Osteocyte (in vitro differentiated cells): ENCODE results near the gene FBXL5. TPM values are rescaled to one million over a fixed set of nuclear protein-coding genes. Genes with fewer than 3 reads are reported as not detected.

ENCODE experiments used
- DNase-seq: peaks from one replicate; pipeline ENCODE4 v3.0.0; 2021; ENCODE audit warnings: mixed read lengths; ENCODE audit not compliant: unreplicated experiment; ENCODE audit errors: extremely low spot score
- H3K27ac Mint-ChIP-seq: one replicate; pipeline ENCODE4 v1.8.0; 2021; ENCODE audit warnings: mild to moderate bottlenecking, mixed read lengths; ENCODE audit not compliant: unreplicated experiment
- H3K27me3 Mint-ChIP-seq: one replicate; pipeline ENCODE4 v1.8.0; 2021; ENCODE audit warnings: mixed read lengths; ENCODE audit not compliant: unreplicated experiment
- H3K36me3 Mint-ChIP-seq: one replicate; pipeline ENCODE4 v1.8.0; 2021; ENCODE audit warnings: mixed read lengths; ENCODE audit not compliant: unreplicated experiment
- H3K4me1 Mint-ChIP-seq: one replicate; pipeline ENCODE4 v1.8.0; 2021; ENCODE audit warnings: mixed read lengths; ENCODE audit not compliant: unreplicated experiment
- H3K4me3 Mint-ChIP-seq: one replicate; pipeline ENCODE4 v1.8.0; 2021; ENCODE audit warnings: mild to moderate bottlenecking, moderate library complexity, mixed read lengths; ENCODE audit not compliant: unreplicated experiment
- H3K9me3 Mint-ChIP-seq: one replicate; pipeline ENCODE4 v1.8.0; 2021; ENCODE audit warnings: mixed read lengths; ENCODE audit not compliant: unreplicated experiment
- total RNA-seq: library from RNA; stranded (reverse); gene quantifications from 2 replicates; pipeline ENCODE4 v1.2.1, GENCODE V29; 2021
- TF ChIP-seq, protein P1 (sequence below): fragments of 200-600 bp; sonication (generic); IDR thresholded peaks from 2 replicates; pipeline ENCODE4 v1.5.0; 2021; ENCODE audit warnings: antibody characterized with exemption, mild to moderate bottlenecking, moderate library complexity

The FBXL5 gene
- total RNA-seq, 1 donor from 2014 or later: 54.0 TPM

DNA sequence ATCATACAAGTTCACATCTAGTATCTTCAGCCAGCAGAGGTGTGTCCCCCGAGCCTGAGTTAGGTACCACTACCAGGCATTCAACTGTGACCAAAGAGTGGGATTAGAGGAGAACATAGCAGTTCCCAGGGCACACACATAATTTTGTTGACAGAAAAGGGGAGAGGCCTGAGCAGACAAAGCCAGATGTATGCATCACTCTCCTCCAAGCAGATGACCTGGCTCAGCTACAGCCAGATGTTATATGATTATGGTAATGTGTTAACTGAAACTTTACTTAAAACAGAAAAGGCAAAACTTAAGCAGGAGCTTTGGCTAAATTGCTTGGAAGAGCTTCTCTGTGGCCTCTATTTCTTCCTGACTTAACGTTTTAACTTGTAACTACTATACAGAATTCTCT is 96.6 kb downstream of the FBXL5 start:
- no peaks in the 10 kb centered on the region for H3K27me3 Mint-ChIP-seq
- DNase-seq: no peak
- H3K27ac Mint-ChIP-seq: no peak overlapping the region
- TF ChIP-seq, protein P1, sequence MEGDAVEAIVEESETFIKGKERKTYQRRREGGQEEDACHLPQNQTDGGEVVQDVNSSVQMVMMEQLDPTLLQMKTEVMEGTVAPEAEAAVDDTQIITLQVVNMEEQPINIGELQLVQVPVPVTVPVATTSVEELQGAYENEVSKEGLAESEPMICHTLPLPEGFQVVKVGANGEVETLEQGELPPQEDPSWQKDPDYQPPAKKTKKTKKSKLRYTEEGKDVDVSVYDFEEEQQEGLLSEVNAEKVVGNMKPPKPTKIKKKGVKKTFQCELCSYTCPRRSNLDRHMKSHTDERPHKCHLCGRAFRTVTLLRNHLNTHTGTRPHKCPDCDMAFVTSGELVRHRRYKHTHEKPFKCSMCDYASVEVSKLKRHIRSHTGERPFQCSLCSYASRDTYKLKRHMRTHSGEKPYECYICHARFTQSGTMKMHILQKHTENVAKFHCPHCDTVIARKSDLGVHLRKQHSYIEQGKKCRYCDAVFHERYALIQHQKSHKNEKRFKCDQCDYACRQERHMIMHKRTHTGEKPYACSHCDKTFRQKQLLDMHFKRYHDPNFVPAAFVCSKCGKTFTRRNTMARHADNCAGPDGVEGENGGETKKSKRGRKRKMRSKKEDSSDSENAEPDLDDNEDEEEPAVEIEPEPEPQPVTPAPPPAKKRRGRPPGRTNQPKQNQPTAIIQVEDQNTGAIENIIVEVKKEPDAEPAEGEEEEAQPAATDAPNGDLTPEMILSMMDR: no peak
- no peaks in the 10 kb centered on the region for H3K4me1 Mint-ChIP-seq
- H3K9me3 Mint-ChIP-seq: no peaks in the 10 kb centered on the region
- H3K36me3 Mint-ChIP-seq: peaks cover 55% of the 10 kb centered on the region
- H3K4me3 Mint-ChIP-seq: no peak overlapping the region

DNA sequence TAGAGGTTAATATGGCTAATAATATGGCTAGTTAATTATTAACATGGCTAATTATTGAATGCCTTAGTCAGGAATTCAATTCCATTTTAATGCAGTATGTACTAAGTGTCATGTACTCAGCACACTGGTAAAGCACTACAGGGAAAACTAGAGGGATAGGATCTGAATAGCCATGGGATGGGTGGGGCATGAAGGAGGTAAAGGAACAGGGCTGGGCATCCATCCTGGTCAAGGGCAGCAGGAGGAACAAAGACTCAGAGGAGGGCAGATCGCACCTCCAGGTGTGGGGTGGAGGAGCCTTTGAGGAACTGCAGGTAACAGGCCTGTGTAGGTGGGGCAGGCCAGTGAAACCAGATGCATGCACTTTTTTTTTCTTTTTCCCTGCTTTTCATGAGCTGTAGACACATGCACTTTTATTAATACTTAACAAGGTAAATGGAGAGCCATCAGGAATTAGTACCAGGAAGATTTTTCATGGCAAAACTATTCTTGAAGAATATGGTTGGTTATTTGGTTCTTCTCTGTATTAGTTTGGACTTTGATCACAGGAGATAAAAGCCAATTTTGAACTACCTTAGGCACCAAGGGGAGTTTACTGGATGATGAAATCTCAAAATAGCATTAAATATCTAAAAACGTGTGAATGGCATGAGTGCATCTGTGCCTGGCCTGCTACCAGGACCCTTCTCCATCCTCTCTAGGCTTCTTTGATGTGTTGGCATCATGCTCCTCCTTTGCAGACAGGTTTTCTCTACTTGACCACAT is 97.2 kb downstream of the FBXL5 start:
- Mint-ChIP-seq H3K9me3 (no peaks in the 10 kb centered on the region), H3K27ac (no peak overlapping the region), H3K36me3 (peaks cover 52% of the 10 kb centered on the region), H3K4me1 (no peaks in the 10 kb centered on the region), H3K27me3 (no peaks in the 10 kb centered on the region), H3K4me3 (no peak overlapping the region)
- TF ChIP-seq, protein P1: no peak
- DNase-seq: no peak

DNA sequence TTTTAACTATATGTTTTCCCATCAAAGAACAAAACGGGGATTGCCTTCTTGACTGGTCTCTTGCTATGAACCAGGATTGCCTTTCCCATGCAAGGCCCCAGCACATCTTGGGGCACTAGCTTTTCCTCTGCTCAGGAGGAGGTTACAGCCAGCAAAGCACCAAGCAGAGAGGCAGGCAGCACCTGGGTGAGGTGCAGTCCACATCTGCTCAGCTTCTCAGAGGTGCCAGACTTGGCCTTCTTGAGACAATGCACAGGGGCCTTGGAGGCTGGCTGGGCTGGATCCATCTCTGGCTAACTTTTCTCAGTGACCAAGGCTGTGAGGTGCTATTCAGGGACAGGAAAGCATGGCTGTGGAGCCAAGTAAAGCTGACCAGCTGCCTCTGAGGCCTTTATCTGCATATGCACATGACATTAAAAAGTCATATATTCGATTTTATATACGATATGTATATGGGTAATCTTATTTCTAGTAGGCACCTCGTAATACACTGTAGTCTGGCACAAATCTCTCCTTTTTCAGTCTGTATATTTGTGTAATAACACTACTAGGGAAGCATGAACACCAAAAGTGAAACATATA is 98.6 kb downstream of the FBXL5 start:
- H3K36me3 Mint-ChIP-seq: peaks cover 53% of the 10 kb centered on the region

More for the DNA sequence above, 98.6 kb downstream of the FBXL5 start:
- H3K4me3 Mint-ChIP-seq: no peak overlapping the region
- TF ChIP-seq, protein P1: no peak
- no peak overlapping the region for H3K27ac Mint-ChIP-seq
- no peaks in the 10 kb centered on the region for H3K9me3 Mint-ChIP-seq
- no peak for DNase-seq
- no peaks in the 10 kb centered on the region for H3K27me3 Mint-ChIP-seq
- no peaks in the 10 kb centered on the region for H3K4me1 Mint-ChIP-seq

Other genes starting within 250 kb of the FBXL5 start
- gene C1QTNF7, start 227.3 kb downstream of the FBXL5 start, total RNA-seq: not detected in 2 replicates
- 25.5 and 31.2 TPM in 2 replicates for gene CC2D2A, start 185.5 kb downstream of the FBXL5 start, total RNA-seq
- gene FAM200B, start 26.5 kb upstream of the FBXL5 start, total RNA-seq: 43.8 and 45.0 TPM in 2 replicates
- 0.26 and 0.54 TPM in 2 replicates for gene BST1, start 47.7 kb upstream of the FBXL5 start, total RNA-seq
- 0.08 TPM in 1 of 2 replicates, not detected in the other for gene CD38, start 123.0 kb upstream of the FBXL5 start, total RNA-seq